Nephron (organoid): Measurements from ENCODE around the gene GATA1.

ENCODE experiments used
- H3K27ac Mint-ChIP-seq, 3 experiments: 2 replicates each; pipeline ENCODE4 v1.8.0; 2020; ENCODE audit warnings: mixed read lengths in 3 of 3, mild to moderate bottlenecking in 2 of 3, moderate library complexity in 1 of 3
- H3K27me3 Mint-ChIP-seq: 2 replicates; pipeline ENCODE4 v1.8.0; 2021; ENCODE audit warnings: low read depth, mild to moderate bottlenecking, moderate library complexity, mixed read lengths
- H3K36me3 Mint-ChIP-seq: 2 replicates; pipeline ENCODE4 v1.8.0; 2020; ENCODE audit warnings: low read depth, mixed read lengths
- H3K4me1 Mint-ChIP-seq: 2 replicates; pipeline ENCODE4 v1.8.0; 2020; ENCODE audit warnings: mixed read lengths
- H3K4me3 Mint-ChIP-seq, 3 experiments: 2 replicates each; pipeline ENCODE4 v1.8.0; 2020; ENCODE audit warnings: mild to moderate bottlenecking in 3 of 3, mixed read lengths in 3 of 3, moderate library complexity in 2 of 3
- H3K9me3 Mint-ChIP-seq: 2 replicates; pipeline ENCODE4 v1.8.0; 2020; ENCODE audit warnings: mixed read lengths
- TF ChIP-seq, protein P1 (sequence below), 3 experiments: fragments of 200-600 bp; sonication (generic); IDR thresholded peaks; one replicate each; pipeline ENCODE4 v1.5.0; 2021; ENCODE audit warnings: antibody characterized with exemption in 3 of 3; ENCODE audit not compliant: unreplicated experiment in 3 of 3

The GATA1 gene

DNA sequence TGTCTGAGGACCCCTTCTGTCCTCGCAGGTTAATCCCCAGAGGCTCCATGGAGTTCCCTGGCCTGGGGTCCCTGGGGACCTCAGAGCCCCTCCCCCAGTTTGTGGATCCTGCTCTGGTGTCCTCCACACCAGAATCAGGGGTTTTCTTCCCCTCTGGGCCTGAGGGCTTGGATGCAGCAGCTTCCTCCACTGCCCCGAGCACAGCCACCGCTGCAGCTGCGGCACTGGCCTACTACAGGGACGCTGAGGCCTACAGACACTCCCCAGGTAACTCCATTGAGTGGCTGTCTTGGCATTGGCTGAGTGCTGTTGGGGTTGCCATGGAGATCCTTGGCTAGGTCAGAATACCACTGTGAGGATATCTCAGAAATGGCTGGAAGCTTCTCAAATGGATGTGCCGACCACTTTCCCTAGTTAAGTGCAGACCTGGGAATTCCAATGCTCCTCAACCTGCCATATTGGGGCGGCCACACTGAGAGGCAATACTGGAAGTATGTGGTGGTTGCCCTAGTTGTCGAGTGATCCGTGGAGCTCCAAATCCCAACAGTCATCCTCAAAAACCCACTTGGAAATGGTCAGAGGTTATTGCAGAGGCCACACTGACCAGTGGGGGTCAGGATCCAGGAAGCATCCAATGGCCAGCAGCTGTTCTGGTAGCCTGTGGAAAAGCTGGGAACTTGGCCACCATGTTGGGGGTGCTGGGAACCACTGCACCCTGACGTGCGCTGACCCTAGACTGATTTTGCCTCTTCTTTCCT lies 4.9 kb downstream of the GATA1 start:
- Mint-ChIP-seq H3K4me1 (no peaks in the 10 kb centered on the region), H3K36me3 (no peaks in the 10 kb centered on the region), H3K4me3 (no peak overlapping the region), H3K9me3 (peaks cover 21% of the 10 kb centered on the region), H3K27me3 (peaks cover 4% of the 10 kb centered on the region), H3K27ac (no peak overlapping the region)
- TF ChIP-seq, protein P1, sequence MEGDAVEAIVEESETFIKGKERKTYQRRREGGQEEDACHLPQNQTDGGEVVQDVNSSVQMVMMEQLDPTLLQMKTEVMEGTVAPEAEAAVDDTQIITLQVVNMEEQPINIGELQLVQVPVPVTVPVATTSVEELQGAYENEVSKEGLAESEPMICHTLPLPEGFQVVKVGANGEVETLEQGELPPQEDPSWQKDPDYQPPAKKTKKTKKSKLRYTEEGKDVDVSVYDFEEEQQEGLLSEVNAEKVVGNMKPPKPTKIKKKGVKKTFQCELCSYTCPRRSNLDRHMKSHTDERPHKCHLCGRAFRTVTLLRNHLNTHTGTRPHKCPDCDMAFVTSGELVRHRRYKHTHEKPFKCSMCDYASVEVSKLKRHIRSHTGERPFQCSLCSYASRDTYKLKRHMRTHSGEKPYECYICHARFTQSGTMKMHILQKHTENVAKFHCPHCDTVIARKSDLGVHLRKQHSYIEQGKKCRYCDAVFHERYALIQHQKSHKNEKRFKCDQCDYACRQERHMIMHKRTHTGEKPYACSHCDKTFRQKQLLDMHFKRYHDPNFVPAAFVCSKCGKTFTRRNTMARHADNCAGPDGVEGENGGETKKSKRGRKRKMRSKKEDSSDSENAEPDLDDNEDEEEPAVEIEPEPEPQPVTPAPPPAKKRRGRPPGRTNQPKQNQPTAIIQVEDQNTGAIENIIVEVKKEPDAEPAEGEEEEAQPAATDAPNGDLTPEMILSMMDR (IDR thresholded peaks at IDR 0.05; ENCODE audit: unreplicated experiment in 3 of 3): no peak

DNA sequence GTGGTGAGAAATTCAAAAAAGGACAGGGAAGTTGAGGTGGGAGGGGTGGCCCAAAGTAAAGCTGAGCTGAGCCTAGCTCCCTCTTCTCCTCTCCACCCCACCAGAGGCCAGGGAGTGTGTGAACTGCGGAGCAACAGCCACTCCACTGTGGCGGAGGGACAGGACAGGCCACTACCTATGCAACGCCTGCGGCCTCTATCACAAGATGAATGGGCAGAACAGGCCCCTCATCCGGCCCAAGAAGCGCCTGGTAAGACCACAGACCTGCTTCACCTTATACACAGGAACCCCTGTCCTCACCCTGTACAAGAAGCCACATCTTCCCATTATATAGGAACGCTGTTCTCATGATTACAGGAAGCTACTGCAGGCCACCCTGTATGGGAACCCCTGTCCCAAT lies 5.8 kb downstream of the GATA1 start:
- peaks cover 14% of the 10 kb centered on the region for H3K9me3 Mint-ChIP-seq
- no peak overlapping the region for H3K27ac Mint-ChIP-seq
- peaks cover 4% of the 10 kb centered on the region for H3K27me3 Mint-ChIP-seq
- no peaks in the 10 kb centered on the region for H3K36me3 Mint-ChIP-seq
- no peaks in the 10 kb centered on the region for H3K4me1 Mint-ChIP-seq
- no peak overlapping the region for H3K4me3 Mint-ChIP-seq
- TF ChIP-seq, protein P1 (IDR thresholded peaks at IDR 0.05; ENCODE audit: unreplicated experiment in 3 of 3): no peak

DNA sequence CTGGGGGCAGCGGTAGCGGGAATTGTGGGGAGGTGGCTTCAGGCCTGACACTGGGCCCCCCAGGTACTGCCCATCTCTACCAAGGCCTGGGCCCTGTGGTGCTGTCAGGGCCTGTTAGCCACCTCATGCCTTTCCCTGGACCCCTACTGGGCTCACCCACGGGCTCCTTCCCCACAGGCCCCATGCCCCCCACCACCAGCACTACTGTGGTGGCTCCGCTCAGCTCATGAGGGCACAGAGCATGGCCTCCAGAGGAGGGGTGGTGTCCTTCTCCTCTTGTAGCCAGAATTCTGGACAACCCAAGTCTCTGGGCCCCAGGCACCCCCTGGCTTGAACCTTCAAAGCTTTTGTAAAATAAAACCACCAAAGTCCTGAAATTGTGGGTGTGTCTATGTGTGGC lies 7.5 kb downstream of the GATA1 start:
- no peak overlapping the region for H3K27ac Mint-ChIP-seq
- H3K4me1 Mint-ChIP-seq: no peaks in the 10 kb centered on the region
- TF ChIP-seq, protein P1 (IDR thresholded peaks at IDR 0.05; ENCODE audit: unreplicated experiment in 3 of 3): no peak
- no peaks in the 10 kb centered on the region for H3K27me3 Mint-ChIP-seq
- H3K4me3 Mint-ChIP-seq: no peak overlapping the region
- H3K9me3 Mint-ChIP-seq: peaks cover 11% of the 10 kb centered on the region
- H3K36me3 Mint-ChIP-seq: no peaks in the 10 kb centered on the region

DNA sequence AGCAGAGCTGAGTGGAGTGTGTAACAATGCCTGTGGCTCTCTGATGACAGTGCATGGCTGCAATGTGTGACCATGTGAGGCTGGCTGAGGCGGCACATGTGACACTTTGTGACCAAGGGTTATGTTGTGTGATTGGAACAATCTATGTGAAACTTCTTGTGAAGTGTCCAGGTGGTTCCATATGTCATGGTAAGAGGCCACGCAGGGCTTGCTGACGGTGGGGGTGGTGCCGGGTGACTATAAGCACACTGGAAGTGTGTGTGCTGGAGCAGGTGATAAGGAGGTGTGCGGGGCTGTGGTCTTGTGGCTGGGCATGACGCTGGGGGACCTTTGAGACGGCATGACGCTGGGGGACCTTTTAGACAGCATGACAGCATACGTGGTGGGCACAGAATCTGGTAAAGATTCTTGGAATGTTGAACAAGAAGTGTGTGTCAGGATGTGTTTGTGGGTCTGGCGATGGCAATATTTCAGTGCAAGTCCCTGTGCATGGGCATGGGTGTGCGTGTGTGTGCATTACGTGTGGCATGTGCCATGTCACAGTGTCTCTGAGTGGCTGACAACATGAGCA lies 8.0 kb downstream of the GATA1 start:
- no peak overlapping the region for H3K27ac Mint-ChIP-seq
- H3K4me1 Mint-ChIP-seq: no peaks in the 10 kb centered on the region
- no peaks in the 10 kb centered on the region for H3K36me3 Mint-ChIP-seq
- H3K9me3 Mint-ChIP-seq: peaks cover 11% of the 10 kb centered on the region
- no peaks in the 10 kb centered on the region for H3K27me3 Mint-ChIP-seq
- no peak overlapping the region for H3K4me3 Mint-ChIP-seq
- TF ChIP-seq, protein P1 (IDR thresholded peaks at IDR 0.05; ENCODE audit: unreplicated experiment in 3 of 3): no peak

DNA sequence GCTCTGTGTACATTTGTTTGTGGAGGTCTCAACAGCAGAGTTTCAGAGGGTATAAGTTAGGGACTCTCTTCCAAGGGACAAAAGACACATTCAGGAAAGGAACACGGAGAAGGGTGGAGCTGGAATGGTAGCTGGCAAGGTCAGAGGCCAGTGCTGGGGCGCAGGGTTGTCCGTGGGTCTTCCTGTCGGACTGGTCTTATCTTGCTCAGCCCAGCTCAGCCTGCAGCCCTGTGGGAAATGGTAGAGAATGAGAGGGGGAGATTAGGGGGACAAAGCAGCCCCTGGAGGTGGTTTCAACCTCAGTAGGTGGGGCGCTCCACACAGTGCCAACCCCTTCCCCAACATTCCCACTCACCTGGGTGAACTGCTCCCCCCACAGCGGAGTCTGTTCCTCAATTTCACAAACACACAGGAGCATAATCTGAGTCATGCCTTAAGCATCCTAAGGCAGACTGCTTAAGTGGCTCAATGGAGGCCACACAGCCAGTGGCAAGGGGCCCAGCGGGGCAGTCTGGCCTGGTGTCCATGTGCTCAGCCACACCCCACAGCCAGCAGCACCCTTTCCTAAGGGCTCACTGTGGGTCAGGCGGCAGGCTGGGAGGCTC lies 8.6 kb downstream of the GATA1 start:
- H3K27ac Mint-ChIP-seq: no peak overlapping the region
- no peaks in the 10 kb centered on the region for H3K4me1 Mint-ChIP-seq
- TF ChIP-seq, protein P1 (IDR thresholded peaks at IDR 0.05; ENCODE audit: unreplicated experiment in 3 of 3): no peak
- no peaks in the 10 kb centered on the region for H3K36me3 Mint-ChIP-seq
- H3K27me3 Mint-ChIP-seq: no peaks in the 10 kb centered on the region
- H3K4me3 Mint-ChIP-seq: no peak overlapping the region
- peaks cover 11% of the 10 kb centered on the region for H3K9me3 Mint-ChIP-seq
